Measurements from ENCODE around the gene SEMA5A. TPM values are rescaled to one million over a fixed set of nuclear protein-coding genes. Genes with fewer than 3 reads are reported as not detected.

The SEMA5A gene
- total RNA-seq, 2 experiments from 2014 or later: 0.48 to 0.52 TPM

DNA sequence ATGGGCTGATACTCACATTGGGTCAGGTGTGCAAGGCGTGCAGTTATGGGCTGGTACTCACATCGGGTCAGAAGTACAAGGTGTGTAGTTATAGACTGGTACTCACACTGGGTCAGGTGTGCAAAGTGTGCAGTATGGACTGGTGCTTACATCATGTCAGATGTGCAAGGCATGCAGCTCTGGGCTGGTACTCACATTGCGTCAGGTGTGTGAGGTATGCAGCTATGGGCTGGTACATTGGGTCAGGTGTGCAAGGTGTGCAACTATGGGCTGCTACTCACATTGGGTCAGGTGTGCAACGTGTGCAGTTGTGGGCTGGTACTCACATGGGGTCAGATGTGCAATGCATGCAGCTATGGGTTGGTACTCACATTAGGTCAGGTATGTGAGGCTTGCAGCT lies 213.8 kb downstream of the SEMA5A start:
- ChIA-PET POLR2A (no interaction called here), CTCF (no interaction called here)
- Mint-ChIP-seq H3K4me3 (no peak overlapping the region), H3K36me3 (no peaks in the 10 kb centered on the region), H3K27me3 (no peaks in the 10 kb centered on the region), H3K9me3 (peaks cover 8% of the 10 kb centered on the region), H3K4me1 (ENCODE audit: low read depth) (no peaks in the 10 kb centered on the region), H3K27ac (no peak overlapping the region)
- intact Hi-C loops (cut with micrococcal nuclease): no loop called here
- DNase-seq: no peak

GRCh38 chr5:9331372-9331771 lies 214.5 kb downstream of the SEMA5A start:
- Mint-ChIP-seq H3K9me3 (peaks cover 8% of the 10 kb centered on the region), H3K4me3 (no peak overlapping the region), H3K27me3 (no peaks in the 10 kb centered on the region), H3K27ac (no peak overlapping the region), H3K36me3 (no peaks in the 10 kb centered on the region), H3K4me1 (ENCODE audit: low read depth) (no peaks in the 10 kb centered on the region)
- ChIA-PET CTCF (no interaction called here), POLR2A (no interaction called here)
- intact Hi-C loops (cut with micrococcal nuclease): no loop called here
- DNase-seq: no peak

- Mint-ChIP-seq H3K36me3 (no peaks in the 10 kb centered on the region), H3K9me3 (peaks cover 8% of the 10 kb centered on the region), H3K27ac (no peak overlapping the region), H3K27me3 (no peaks in the 10 kb centered on the region), H3K4me1 (ENCODE audit: low read depth) (no peaks in the 10 kb centered on the region), H3K4me3 (no peak overlapping the region)
- ChIA-PET CTCF (no interaction called here), POLR2A (no interaction called here)
- DNase-seq: no peak
- intact Hi-C loops (cut with micrococcal nuclease): no loop called here
Measured at GRCh38 chr5:9329125-9329524, 216.8 kb downstream of the SEMA5A start.

DNA sequence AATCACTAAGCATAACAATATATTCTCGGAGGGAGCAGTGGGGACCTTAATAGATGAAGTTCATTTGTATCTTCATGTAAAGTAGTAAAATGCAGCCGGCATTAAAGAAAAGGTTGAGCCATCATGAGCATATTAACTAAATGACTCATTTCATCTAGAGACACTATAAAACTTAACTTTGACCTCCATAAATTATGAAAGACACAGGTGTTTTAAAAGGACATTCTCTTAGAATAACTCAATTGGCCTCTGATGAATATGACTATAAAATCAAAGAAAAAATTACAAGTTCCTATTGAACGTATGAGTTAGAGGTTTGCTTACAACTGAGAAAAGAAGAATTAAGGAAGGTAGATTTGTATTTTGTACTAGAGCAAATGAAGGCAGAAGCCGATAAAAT lies 220.3 kb downstream of the SEMA5A start:
- Mint-ChIP-seq H3K4me3 (no peak overlapping the region), H3K27ac (no peak overlapping the region), H3K9me3 (peaks cover 10% of the 10 kb centered on the region), H3K36me3 (no peaks in the 10 kb centered on the region), H3K27me3 (no peaks in the 10 kb centered on the region), H3K4me1 (ENCODE audit: low read depth) (no peaks in the 10 kb centered on the region)
- DNase-seq: no peak
- POLR2A ChIA-PET: no interaction called here
- intact Hi-C loops (cut with micrococcal nuclease): no loop called here
- CTCF ChIA-PET: no interaction called here

DNA sequence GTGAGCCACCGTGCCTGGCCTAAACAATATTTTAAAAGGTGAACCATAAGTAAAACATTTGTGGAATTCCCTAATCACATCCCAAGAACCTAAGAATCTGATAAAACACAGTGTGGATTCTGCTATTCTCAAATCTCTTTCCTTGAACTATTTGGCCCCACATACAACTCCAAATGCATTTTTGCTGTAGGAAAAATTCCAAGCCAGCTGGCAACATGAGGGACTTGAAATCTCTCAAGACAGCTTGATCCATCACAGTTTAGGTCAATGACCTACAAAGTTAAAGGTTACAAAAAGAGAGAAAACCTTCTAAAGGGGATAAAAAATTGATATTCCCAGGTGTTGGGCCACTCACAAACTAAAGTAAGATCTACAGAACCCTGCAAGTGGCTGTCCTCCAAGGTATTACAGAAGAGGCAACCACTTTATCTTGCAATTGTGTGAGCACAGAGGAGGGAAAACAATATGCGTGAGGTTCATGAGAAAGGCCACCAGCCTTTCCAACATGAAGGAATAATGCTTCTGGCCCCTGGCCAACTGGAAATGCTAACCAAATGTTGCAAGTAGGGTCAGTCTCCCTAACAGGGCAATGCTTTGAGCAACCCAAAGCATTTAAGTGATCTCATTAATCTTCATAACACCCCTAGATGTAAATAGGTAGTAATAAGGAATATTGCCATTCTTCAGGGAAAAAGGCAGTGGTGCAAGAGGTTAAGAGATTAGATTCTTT lies 221.4 kb downstream of the SEMA5A start:
- Mint-ChIP-seq H3K9me3 (peaks cover 12% of the 10 kb centered on the region), H3K36me3 (no peaks in the 10 kb centered on the region), H3K27ac (no peak overlapping the region), H3K4me3 (no peak overlapping the region), H3K4me1 (ENCODE audit: low read depth) (no peaks in the 10 kb centered on the region), H3K27me3 (no peaks in the 10 kb centered on the region)
- POLR2A ChIA-PET: no interaction called here
- intact Hi-C loops (cut with micrococcal nuclease): no loop called here
- DNase-seq: no peak
- CTCF ChIA-PET: no interaction called here

- Mint-ChIP-seq H3K27ac (no peak overlapping the region), H3K36me3 (no peaks in the 10 kb centered on the region), H3K27me3 (no peaks in the 10 kb centered on the region), H3K4me3 (no peak overlapping the region), H3K4me1 (ENCODE audit: low read depth) (no peaks in the 10 kb centered on the region), H3K9me3 (peaks cover 4% of the 10 kb centered on the region)
- intact Hi-C loops (cut with micrococcal nuclease): no loop called here
- POLR2A ChIA-PET: no interaction called here
- CTCF ChIA-PET: no interaction called here
- DNase-seq: no peak
Measured at GRCh38 chr5:9320652-9321051, 225.2 kb downstream of the SEMA5A start.

DNA sequence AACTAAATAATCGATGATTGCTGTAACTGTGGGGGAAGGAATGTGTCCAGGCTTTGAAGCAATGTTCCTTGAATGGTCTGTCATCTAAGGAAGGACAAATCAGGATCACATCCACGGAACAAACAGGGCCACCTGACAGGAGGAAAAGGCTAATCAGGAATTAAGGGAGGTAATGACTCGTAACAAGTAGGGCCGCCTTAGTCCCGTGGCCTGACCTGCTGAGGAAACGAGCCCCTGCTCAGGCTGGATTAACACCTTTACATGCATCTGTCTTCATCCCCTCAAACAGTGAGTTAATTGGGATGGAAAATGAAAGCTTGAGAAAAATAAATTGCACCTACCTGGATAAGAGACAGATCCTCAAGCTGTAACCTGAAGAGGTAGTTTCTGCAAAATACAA lies 227.8 kb downstream of the SEMA5A start:
- intact Hi-C loops (cut with micrococcal nuclease): no loop called here
- ChIA-PET CTCF (no interaction called here), POLR2A (no interaction called here)
- Mint-ChIP-seq H3K4me1 (ENCODE audit: low read depth) (no peaks in the 10 kb centered on the region), H3K9me3 (peaks cover 4% of the 10 kb centered on the region), H3K27ac (no peak overlapping the region), H3K27me3 (no peaks in the 10 kb centered on the region), H3K4me3 (no peak overlapping the region), H3K36me3 (no peaks in the 10 kb centered on the region)
- DNase-seq: no peak

DNA sequence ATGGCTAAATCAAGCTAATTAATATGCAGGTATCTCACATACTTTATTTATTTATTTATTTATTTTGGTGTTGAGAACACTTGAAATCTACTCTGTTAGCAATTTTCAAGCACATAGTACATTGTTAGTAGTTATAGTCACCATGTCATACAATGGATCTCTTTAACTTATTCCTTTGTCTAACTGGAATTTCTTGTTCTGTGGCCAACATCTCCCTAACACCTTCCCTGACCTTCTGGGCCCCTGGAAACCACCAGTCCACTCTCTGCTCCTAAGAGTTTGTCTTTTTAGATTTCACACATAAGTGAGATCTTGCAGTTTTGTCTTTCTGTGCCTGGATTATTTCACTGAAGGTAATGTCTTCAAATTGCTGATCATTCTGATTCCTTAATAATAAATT lies 229.1 kb downstream of the SEMA5A start:
- H3K27ac Mint-ChIP-seq: no peak overlapping the region
- no peaks in the 10 kb centered on the region for H3K36me3 Mint-ChIP-seq
- no peak overlapping the region for H3K4me3 Mint-ChIP-seq
- ChIA-PET POLR2A (no interaction called here), CTCF (no interaction called here)
- intact Hi-C loops (cut with micrococcal nuclease): no loop called here
- no peaks in the 10 kb centered on the region for H3K4me1 Mint-ChIP-seq (ENCODE audit: low read depth)
- peaks cover 3% of the 10 kb centered on the region for H3K9me3 Mint-ChIP-seq
- H3K27me3 Mint-ChIP-seq: no peaks in the 10 kb centered on the region
- no peak for DNase-seq

DNA sequence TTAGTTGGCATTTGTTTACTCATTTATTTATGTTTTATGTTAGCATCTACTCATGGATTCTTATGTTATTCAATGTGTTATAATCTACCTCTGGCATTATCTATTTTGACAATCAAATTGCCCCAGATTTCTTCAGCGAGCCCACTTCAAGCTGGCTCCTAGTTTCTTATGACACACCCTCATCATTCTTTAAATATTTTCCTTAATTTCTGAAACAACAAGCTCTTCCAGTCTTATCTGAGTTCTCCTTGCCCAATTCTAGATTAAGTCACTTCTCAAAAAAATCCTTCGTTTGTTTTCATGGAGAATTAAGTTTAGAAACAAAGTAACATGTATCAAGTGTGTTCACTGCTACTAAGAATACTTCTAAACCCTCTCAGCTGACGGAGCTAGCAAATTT lies 229.8 kb downstream of the SEMA5A start:
- H3K27ac Mint-ChIP-seq: no peak overlapping the region
- H3K4me3 Mint-ChIP-seq: no peak overlapping the region
- DNase-seq: no peak
- peaks cover 2% of the 10 kb centered on the region for H3K9me3 Mint-ChIP-seq
- H3K36me3 Mint-ChIP-seq: no peaks in the 10 kb centered on the region
- no peaks in the 10 kb centered on the region for H3K4me1 Mint-ChIP-seq (ENCODE audit: low read depth)
- H3K27me3 Mint-ChIP-seq: no peaks in the 10 kb centered on the region
- intact Hi-C loops (cut with micrococcal nuclease): no loop called here
- ChIA-PET CTCF (no interaction called here), POLR2A (no interaction called here)

- no peak for DNase-seq
- Mint-ChIP-seq H3K27ac (no peak overlapping the region), H3K9me3 (no peaks in the 10 kb centered on the region), H3K4me1 (ENCODE audit: low read depth) (no peaks in the 10 kb centered on the region), H3K4me3 (no peak overlapping the region), H3K36me3 (no peaks in the 10 kb centered on the region), H3K27me3 (no peaks in the 10 kb centered on the region)
- intact Hi-C loops (cut with micrococcal nuclease): no loop called here
- CTCF ChIA-PET: no interaction called here
- POLR2A ChIA-PET: no interaction called here
Measured at GRCh38 chr5:9314558-9314957, 231.3 kb downstream of the SEMA5A start.

DNA sequence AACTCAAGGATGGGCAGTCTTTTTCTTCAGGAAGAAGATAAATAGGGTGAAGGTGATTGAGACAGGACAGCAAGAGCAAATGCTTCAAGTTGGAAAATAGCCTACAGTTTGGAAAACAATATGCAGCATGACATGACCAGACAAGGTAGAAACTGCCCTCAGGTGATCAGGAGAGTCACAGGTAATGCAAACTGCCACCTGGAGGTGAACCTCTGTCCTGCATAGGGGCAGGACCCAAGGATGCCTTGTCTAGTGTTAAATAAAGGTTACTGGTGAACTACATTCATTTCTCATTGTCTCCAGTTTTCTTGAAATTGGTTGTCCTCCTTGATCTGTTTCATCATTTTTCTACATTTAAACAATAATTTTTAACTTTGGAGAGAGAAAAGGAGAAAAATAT lies 232.1 kb downstream of the SEMA5A start:
- DNase-seq: no peak
- H3K9me3 Mint-ChIP-seq: no peaks in the 10 kb centered on the region
- H3K36me3 Mint-ChIP-seq: no peaks in the 10 kb centered on the region
- CTCF ChIA-PET: no interaction called here
- H3K27me3 Mint-ChIP-seq: no peaks in the 10 kb centered on the region
- POLR2A ChIA-PET: no interaction called here
- intact Hi-C loops (cut with micrococcal nuclease): no loop called here
- H3K4me1 Mint-ChIP-seq (ENCODE audit: low read depth): no peaks in the 10 kb centered on the region
- no peak overlapping the region for H3K4me3 Mint-ChIP-seq
- no peak overlapping the region for H3K27ac Mint-ChIP-seq

DNA sequence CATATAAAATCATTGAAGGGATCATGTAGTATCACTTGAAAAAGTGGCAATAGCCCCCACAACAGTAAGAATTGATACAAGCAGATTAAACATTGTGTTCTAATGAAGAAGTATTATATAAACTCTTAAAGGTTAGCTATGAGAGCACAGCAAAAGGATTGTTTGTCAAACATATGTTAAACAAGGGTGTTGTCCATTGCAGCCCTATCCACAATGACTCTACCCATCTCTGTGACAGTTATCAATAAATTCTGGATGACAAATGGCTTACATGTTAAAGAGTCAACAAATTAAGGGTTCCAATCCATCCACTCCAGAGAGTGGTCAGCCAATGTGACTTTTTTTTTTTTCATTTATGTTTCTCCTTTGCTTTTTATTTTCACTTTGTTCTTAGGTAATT lies 238.7 kb downstream of the SEMA5A start:
- Mint-ChIP-seq H3K4me3 (no peak overlapping the region), H3K27me3 (no peaks in the 10 kb centered on the region), H3K4me1 (ENCODE audit: low read depth) (no peaks in the 10 kb centered on the region), H3K27ac (no peak overlapping the region), H3K9me3 (no peaks in the 10 kb centered on the region), H3K36me3 (no peaks in the 10 kb centered on the region)
- intact Hi-C loops (cut with micrococcal nuclease): no loop called here
- POLR2A ChIA-PET: no interaction called here
- CTCF ChIA-PET: no interaction called here
- no peak for DNase-seq

- ChIA-PET POLR2A (no interaction called here), CTCF (no interaction called here)
- no peak overlapping the region for H3K27ac Mint-ChIP-seq
- no peaks in the 10 kb centered on the region for H3K9me3 Mint-ChIP-seq
- no peak overlapping the region for H3K4me3 Mint-ChIP-seq
- DNase-seq: no peak
- no peaks in the 10 kb centered on the region for H3K4me1 Mint-ChIP-seq (ENCODE audit: low read depth)
- no peaks in the 10 kb centered on the region for H3K36me3 Mint-ChIP-seq
- intact Hi-C loops (cut with micrococcal nuclease): no loop called here
- no peaks in the 10 kb centered on the region for H3K27me3 Mint-ChIP-seq
Measured at GRCh38 chr5:9302218-9302617, 243.7 kb downstream of the SEMA5A start.

- CTCF ChIA-PET: no interaction called here
- DNase-seq: no peak
- H3K9me3 Mint-ChIP-seq: no peaks in the 10 kb centered on the region
- H3K4me1 Mint-ChIP-seq (ENCODE audit: low read depth): no peaks in the 10 kb centered on the region
- POLR2A ChIA-PET: no interaction called here
- H3K27ac Mint-ChIP-seq: no peak overlapping the region
- H3K4me3 Mint-ChIP-seq: no peak overlapping the region
- intact Hi-C loops (cut with micrococcal nuclease): no loop called here
- no peaks in the 10 kb centered on the region for H3K36me3 Mint-ChIP-seq
- H3K27me3 Mint-ChIP-seq: no peaks in the 10 kb centered on the region
Measured at GRCh38 chr5:9301200-9301599, 244.7 kb downstream of the SEMA5A start.
